ENCODE measurements around the gene NFIB. TPM values are rescaled to one million over a fixed set of nuclear protein-coding genes. Genes with fewer than 3 reads are reported as not detected.

Gene NFIB
- total RNA-seq, 2 donors from 2014 or later: 54.8 to 114 TPM

- Histone ChIP-seq H3K27ac (peak overlapping the region in 1 of 2 donors; percentile 42), H3K27me3 (replicated peaks; ENCODE audit: insufficient read depth) (no peaks in the 10 kb centered on the region), H3K36me3 (no peaks in the 10 kb centered on the region), H3K4me3 (peak overlapping the region; percentile 50), H3K4me1 (ENCODE audit: control insufficient read depth in 1 of 2, low read depth in 2 of 2) (peaks cover 19 to 38% of the 10 kb centered on the region in 2 donors), H3K9me3 (no peaks in the 10 kb centered on the region)
- no peak for TF ChIP-seq CTCF (IDR thresholded peaks at IDR 0.05)
- no peak for DNase-seq (ENCODE audit: low spot score)
- no peak for ATAC-seq (ENCODE audit: insufficient number of reproducible peaks, low FRiP score, low read depth)
Measured at GRCh38 chr9:14103115-14103514, 210.8 kb downstream of the NFIB start.

GRCh38 chr9:14099737-14100136 lies 214.2 kb downstream of the NFIB start:
- Histone ChIP-seq H3K36me3 (no peaks in the 10 kb centered on the region), H3K4me1 (ENCODE audit: control insufficient read depth in 1 of 2, low read depth in 2 of 2) (peaks cover 35 to 63% of the 10 kb centered on the region in 2 donors)

GRCh38 chr9:14098486-14099180 lies 215.3 kb downstream of the NFIB start:
- TF ChIP-seq CTCF (IDR thresholded peaks at IDR 0.05): no peak
- H3K4me3 ChIP-seq: peak overlapping the region; percentile 60
- ATAC-seq (ENCODE audit: insufficient number of reproducible peaks, low FRiP score, low read depth): no peak
- no peaks in the 10 kb centered on the region for H3K27me3 ChIP-seq (replicated peaks; ENCODE audit: insufficient read depth)
- no peak for DNase-seq (ENCODE audit: low spot score)
- H3K27ac ChIP-seq: peak overlapping the region; percentile 62 to 78
- H3K4me1 ChIP-seq (ENCODE audit: control insufficient read depth in 1 of 2, low read depth in 2 of 2): peaks cover 44 to 65% of the 10 kb centered on the region in 2 donors
- H3K9me3 ChIP-seq: no peaks in the 10 kb centered on the region
- H3K36me3 ChIP-seq: no peaks in the 10 kb centered on the region

More at GRCh38 chr9:14099737-14100136, 214.2 kb downstream of the NFIB start:
- ATAC-seq (ENCODE audit: insufficient number of reproducible peaks, low FRiP score, low read depth): no peak
- no peak for TF ChIP-seq CTCF (IDR thresholded peaks at IDR 0.05)
- no peak for DNase-seq (ENCODE audit: low spot score)
- no peaks in the 10 kb centered on the region for H3K9me3 ChIP-seq
- no peaks in the 10 kb centered on the region for H3K27me3 ChIP-seq (replicated peaks; ENCODE audit: insufficient read depth)
- no peak overlapping the region for H3K4me3 ChIP-seq
- H3K27ac ChIP-seq: peak overlapping the region in 1 of 2 donors; percentile 78

- Histone ChIP-seq H3K4me1 (ENCODE audit: control insufficient read depth in 1 of 2, low read depth in 2 of 2) (peaks cover 51 to 71% of the 10 kb centered on the region in 2 donors), H3K9me3 (no peaks in the 10 kb centered on the region), H3K27me3 (replicated peaks; ENCODE audit: insufficient read depth) (no peaks in the 10 kb centered on the region), H3K27ac (peak overlapping the region; percentile 62 to 78), H3K36me3 (no peaks in the 10 kb centered on the region), H3K4me3 (peak overlapping the region; percentile 60)
- ATAC-seq (ENCODE audit: insufficient number of reproducible peaks, low FRiP score, low read depth): no peak
- TF ChIP-seq CTCF (IDR thresholded peaks at IDR 0.05): no peak
- DNase-seq (ENCODE audit: low spot score): no peak
Measured at GRCh38 chr9:14097666-14098415, 216.1 kb downstream of the NFIB start.

GRCh38 chr9:14097215-14097614 lies 216.7 kb downstream of the NFIB start:
- Histone ChIP-seq H3K9me3 (no peaks in the 10 kb centered on the region), H3K27ac (peak overlapping the region; percentile 62 to 78), H3K4me1 (ENCODE audit: control insufficient read depth in 1 of 2, low read depth in 2 of 2) (peaks cover 45 to 71% of the 10 kb centered on the region in 2 donors), H3K36me3 (no peaks in the 10 kb centered on the region), H3K4me3 (peak overlapping the region; percentile 60), H3K27me3 (replicated peaks; ENCODE audit: insufficient read depth) (no peaks in the 10 kb centered on the region)
- DNase-seq (ENCODE audit: low spot score) (no peak), ATAC-seq (ENCODE audit: insufficient number of reproducible peaks, low FRiP score, low read depth) (no peak)
- no peak for TF ChIP-seq CTCF (IDR thresholded peaks at IDR 0.05)
